Stomach (tissue), 9 donors: ENCODE measurements around the gene TMEM236. TPM values are rescaled to one million over a fixed set of nuclear protein-coding genes. Genes with fewer than 3 reads are reported as not detected.

Experiments used
- DNase-seq, 2 donors: peaks; one replicate each; pipeline versions ENCODE4 v3.0.0 to v3.0.0-alpha.2; 2013 to 2019
- H3K27ac ChIP-seq, 5 donors: fragments of 200-600 bp in 4 of 5; sonication (generic) in 4 of 5; one replicate each; pipeline ENCODE4 v1.5.1; 2013 to 2019; ENCODE audit warnings: mild to moderate bottlenecking in 1 of 5, moderate library complexity in 1 of 5
- H3K27me3 ChIP-seq, 3 donors: fragments of 200-600 bp; sonication (generic); one replicate each; pipeline ENCODE4 v1.5.1; 2017 to 2019; ENCODE audit warnings: mixed run types in 1 of 3
- H3K36me3 ChIP-seq, 4 donors: fragments of 200-600 bp; sonication (generic); 1 replicate in 3 of 4; 2 replicates in 1 of 4; pipeline ENCODE4 v1.5.1; 2016 to 2019
- H3K4me1 ChIP-seq, 4 donors: fragments of 200-600 bp; sonication (generic); one replicate each; pipeline ENCODE4 v1.5.1; 2016 to 2019
- H3K4me3 ChIP-seq, 4 donors: fragments of 200-600 bp; sonication (generic) in 3 of 4; one replicate each; pipeline ENCODE4 v1.5.1; 2016 to 2019; ENCODE audit warnings: mild to moderate bottlenecking in 1 of 4
- H3K9me3 ChIP-seq, 4 donors: fragments of 200-600 bp; sonication (generic); one replicate each; pipeline ENCODE4 v1.5.1; 2016 to 2019
- EP300 ChIP-seq: sonication (generic); formaldehyde crosslinking; IDR thresholded peaks from one replicate; pipeline ENCODE4 v1.6.1; 2017; ENCODE audit warnings: antibody characterized with exemption
- POLR2A ChIP-seq, 4 donors: fragments of 450-650 bp; IDR thresholded peaks; one replicate each; pipeline ENCODE4 v1.6.1; 2016; ENCODE audit warnings: antibody characterized with exemption in 4 of 4, control low read depth in 2 of 4, mild to moderate bottlenecking in 1 of 4, moderate library complexity in 1 of 4
- POLR2AphosphoS5 ChIP-seq, 3 donors: sonication (generic); formaldehyde crosslinking; IDR thresholded peaks; one replicate each; pipeline ENCODE4 v1.6.1; 2016; ENCODE audit warnings: antibody characterized with exemption in 3 of 3
- WGBS, 5 donors: extraction: QIAGEN DNeasy Blood & Tissue Kit in 3 of 5; methylation state at CpG; one replicate each; pipeline versions ENCODE4 v1.1.5 to v1.1.7; 2013 to 2018; 5-methylcytosine and 5-hydroxymethylcytosine counted together
- intact Hi-C: fragments of 100-400 bp; cut with DNase I; formaldehyde crosslinking; loops from one replicate; pipeline ENCODE4 v1.15.1; 2023; ENCODE audit warnings: low total_unique reads
- polyA plus RNA-seq, 3 donors: library from polyadenylated mRNA; stranded (reverse); fragments of 200-250 nt; gene quantifications; one replicate each; pipeline ENCODE4 v1.2.3, GENCODE V29; 2013
- total RNA-seq, 5 donors: library from RNA; depleted of rRNA; stranded (reverse); fragments of >200 nt; gene quantifications; one replicate each; pipeline versions ENCODE4 v1.1.0 to v1.2.3, GENCODE V29; 2014 to 2016
- TF ChIP-seq, protein P1 (sequence below), 7 experiments: fragments of 450-650 bp in 4 of 7; fragments of 200-600 bp in 3 of 7; sonication (generic) in 3 of 7; IDR thresholded peaks; one replicate each; pipeline ENCODE4 v1.5.1; 2016 to 2019; ENCODE audit warnings: antibody characterized with exemption in 7 of 7, control low read depth in 2 of 7, mild to moderate bottlenecking in 1 of 7
- donor health status: healthy with polysubstance abuse.
- donor health status: Bipolar disorder and iron deficiency.
- donor health status: healthy.

Gene TMEM236
- total and polyA plus RNA-seq, 8 donors = 0.08 to 9.6 (median 1.3) TPM; not detected in 2

DNA sequence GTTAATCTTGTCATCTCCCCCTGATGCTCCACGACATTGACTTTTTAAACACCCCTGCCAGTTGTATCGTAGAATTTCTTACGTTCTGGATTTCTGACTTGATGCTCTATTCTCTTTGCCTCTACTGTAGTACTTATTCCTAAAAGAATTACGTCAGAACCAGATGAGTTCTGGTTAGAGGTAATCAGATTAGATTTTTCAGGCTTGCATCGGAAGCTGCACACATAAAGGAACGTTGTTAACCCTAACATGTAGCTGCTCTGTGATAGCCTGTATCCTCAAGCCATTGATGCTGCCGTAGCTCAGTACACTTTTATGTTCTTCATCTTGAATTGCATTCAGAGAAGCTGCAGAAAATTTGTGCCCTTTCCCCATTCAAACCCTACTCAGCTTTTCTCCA, 26.3 kb upstream of the TMEM236 start:
- DNase-seq = peak in 1 of 2 donors; percentile 24
- Histone ChIP-seq H3K4me1 (no peaks in the 10 kb centered on the region), H3K27ac (no peak overlapping the region), H3K27me3 (no peaks in the 10 kb centered on the region), H3K4me3 (no peak overlapping the region), H3K9me3 (no peaks in the 10 kb centered on the region), H3K36me3 (peaks cover 0 to 18% (median 16%) of the 10 kb centered on the region in 4 donors)
- no peak for TF ChIP-seq EP300
- TF ChIP-seq, protein P1, sequence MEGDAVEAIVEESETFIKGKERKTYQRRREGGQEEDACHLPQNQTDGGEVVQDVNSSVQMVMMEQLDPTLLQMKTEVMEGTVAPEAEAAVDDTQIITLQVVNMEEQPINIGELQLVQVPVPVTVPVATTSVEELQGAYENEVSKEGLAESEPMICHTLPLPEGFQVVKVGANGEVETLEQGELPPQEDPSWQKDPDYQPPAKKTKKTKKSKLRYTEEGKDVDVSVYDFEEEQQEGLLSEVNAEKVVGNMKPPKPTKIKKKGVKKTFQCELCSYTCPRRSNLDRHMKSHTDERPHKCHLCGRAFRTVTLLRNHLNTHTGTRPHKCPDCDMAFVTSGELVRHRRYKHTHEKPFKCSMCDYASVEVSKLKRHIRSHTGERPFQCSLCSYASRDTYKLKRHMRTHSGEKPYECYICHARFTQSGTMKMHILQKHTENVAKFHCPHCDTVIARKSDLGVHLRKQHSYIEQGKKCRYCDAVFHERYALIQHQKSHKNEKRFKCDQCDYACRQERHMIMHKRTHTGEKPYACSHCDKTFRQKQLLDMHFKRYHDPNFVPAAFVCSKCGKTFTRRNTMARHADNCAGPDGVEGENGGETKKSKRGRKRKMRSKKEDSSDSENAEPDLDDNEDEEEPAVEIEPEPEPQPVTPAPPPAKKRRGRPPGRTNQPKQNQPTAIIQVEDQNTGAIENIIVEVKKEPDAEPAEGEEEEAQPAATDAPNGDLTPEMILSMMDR (IDR thresholded peaks at IDR 0.05) = no peak
- no peak for TF ChIP-seq POLR2AphosphoS5 (IDR thresholded peaks at IDR 0.05)
- TF ChIP-seq POLR2A (IDR thresholded peaks at IDR 0.05) = no peak
- 73 to 85% (median 81%) methylated on average over 7 of the region's 7 CpGs for WGBS, 5 donors
- intact Hi-C loops = no loop called here

DNA sequence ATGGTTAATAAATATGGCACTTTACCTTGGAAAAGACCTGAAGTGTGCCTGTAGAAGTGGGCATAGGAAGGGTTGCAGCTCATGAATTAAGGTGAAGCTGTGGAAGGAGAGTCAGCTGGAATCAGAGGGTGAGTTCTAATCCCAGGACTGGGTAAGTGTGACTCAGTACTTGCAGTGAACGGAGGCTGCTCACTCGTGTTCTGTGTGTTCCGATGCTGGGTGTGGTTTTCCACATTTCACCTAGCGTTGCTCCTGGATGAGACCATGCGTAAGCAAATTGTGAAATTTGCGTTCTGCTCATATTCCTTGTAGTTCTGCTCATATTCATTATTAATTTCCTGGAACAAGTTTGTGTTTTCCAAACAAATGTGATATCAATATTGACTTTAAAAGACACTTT, 22.4 kb upstream of the TMEM236 start:
- TF ChIP-seq, protein P1 (IDR thresholded peaks at IDR 0.05) = no peak
- TF ChIP-seq EP300 (no peak), POLR2A (IDR thresholded peaks at IDR 0.05) (no peak), POLR2AphosphoS5 (IDR thresholded peaks at IDR 0.05) (no peak)
- DNase-seq = no peak
- no peak overlapping the region for H3K4me3 ChIP-seq
- H3K4me1 ChIP-seq = peaks cover 0 to under 1% (median 0%) of the 10 kb centered on the region in 4 donors
- no peak overlapping the region for H3K27ac ChIP-seq
- H3K27me3 ChIP-seq = no peaks in the 10 kb centered on the region
- no peaks in the 10 kb centered on the region for H3K9me3 ChIP-seq
- intact Hi-C loops = no loop called here
- no peaks in the 10 kb centered on the region for H3K36me3 ChIP-seq
- 85 to 91% (median 85%) methylated on average over 6 of the region's 6 CpGs for WGBS, 5 donors

- Histone ChIP-seq H3K27me3 (no peaks in the 10 kb centered on the region), H3K4me3 (no peak overlapping the region), H3K4me1 (peaks cover 0 to 9% (median 6%) of the 10 kb centered on the region in 4 donors), H3K9me3 (no peaks in the 10 kb centered on the region), H3K27ac (no peak overlapping the region), H3K36me3 (no peaks in the 10 kb centered on the region)
- WGBS, 5 donors = 82 to 93% (median 88%) methylated on average over 8 of the region's 8 CpGs
- intact Hi-C loops = no loop called here
- TF ChIP-seq EP300 (no peak), POLR2AphosphoS5 (IDR thresholded peaks at IDR 0.05) (no peak), POLR2A (IDR thresholded peaks at IDR 0.05) (no peak)
- TF ChIP-seq, protein P1 (IDR thresholded peaks at IDR 0.05) = no peak
- DNase-seq = no peak
These were observed 21.3 kb upstream of the TMEM236 start for GRCh38 chr10:17730667-17731066.

DNA sequence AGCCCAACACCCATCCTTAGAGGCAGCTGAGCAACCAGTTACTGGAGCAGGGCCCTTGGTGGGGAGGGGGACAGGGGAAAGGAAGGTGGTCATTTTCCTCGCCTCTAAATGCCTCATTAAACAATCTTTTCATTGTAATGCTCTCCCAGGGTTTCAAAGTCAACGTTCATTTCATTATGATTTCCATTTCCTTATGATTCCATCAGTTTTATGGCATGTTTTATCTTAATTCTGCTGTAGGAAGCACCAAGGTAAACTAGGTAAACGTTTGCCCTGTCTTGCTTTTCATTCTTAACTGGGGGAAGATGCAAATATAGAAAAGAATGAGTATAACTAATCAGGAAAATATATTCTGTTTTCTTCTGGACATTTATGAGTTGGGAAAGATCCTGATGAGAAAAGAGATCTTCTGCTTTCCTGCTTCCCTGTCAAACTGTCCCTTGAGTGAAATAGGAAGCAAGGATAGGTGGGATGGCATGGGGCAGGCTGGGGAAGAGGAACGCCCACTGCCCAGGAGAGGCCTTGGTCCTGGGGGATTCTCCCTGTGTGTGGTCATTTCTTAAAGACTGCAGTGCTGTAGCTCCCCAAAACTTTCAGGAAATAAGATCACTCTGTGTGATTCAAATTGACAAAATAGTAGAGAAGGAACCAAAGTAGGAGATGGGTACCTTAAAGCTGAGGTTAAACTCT, 20.5 kb upstream of the TMEM236 start:
- WGBS, 5 donors = 52 to 61% (median 58%) methylated on average over 4 of the region's 4 CpGs
- Histone ChIP-seq H3K36me3 (no peaks in the 10 kb centered on the region), H3K4me3 (no peak overlapping the region), H3K27ac (no peak overlapping the region), H3K9me3 (no peaks in the 10 kb centered on the region), H3K27me3 (no peaks in the 10 kb centered on the region), H3K4me1 (peaks cover 0 to 9% (median 6%) of the 10 kb centered on the region in 4 donors)
- intact Hi-C loops = no loop called here
- DNase-seq = no peak
- TF ChIP-seq POLR2A (IDR thresholded peaks at IDR 0.05) (no peak), POLR2AphosphoS5 (IDR thresholded peaks at IDR 0.05) (no peak), EP300 (no peak)
- TF ChIP-seq, protein P1 (IDR thresholded peaks at IDR 0.05) = no peak
